GM12878 (cell line): ENCODE data around the gene NRXN3. TPM values are rescaled to one million over a fixed set of nuclear protein-coding genes. Genes with fewer than 3 reads are reported as not detected.
A peak's percentile ranks its signal among the peaks of the same experiment; 100 is the strongest.

Source experiments
- ATAC-seq: fragments of 200-7000 bp; cut with Tn5 transposase; 3 replicates; pipeline ENCODE4 v1.9.1; 2020; ENCODE audit warnings: mild to moderate bottlenecking, moderate library complexity
- BruUV-seq: library from RNA; stranded (reverse); fragments of 400-500 nt; replicated peaks from 2 replicates; lab custom pipeline; 2021; lab: Mats Ljungman, UMichigan
- CTCF ChIA-PET: fragments of 300-600 bp; sonication (Branson Sonifier 250); formaldehyde crosslinking; extraction: SDS; loops from one replicate; lab custom pipeline; 2021; ENCODE audit warnings: inconsistent platforms; lab: Yijun Ruan, JAX
- POLR2A ChIA-PET: fragments of 350-600 bp; formaldehyde crosslinking; extraction: SDS; loops from one replicate; lab custom pipeline; 2021; ENCODE audit warnings: inconsistent platforms; lab: Charles Lee
- RAD21 ChIA-PET: fragments of 300-600 bp; sonication (Branson Sonifier 250); formaldehyde crosslinking; loops from one replicate; lab custom pipeline; 2023; ENCODE audit warnings: antibody characterized with exemption; ENCODE audit not compliant: unreplicated experiment; lab: Charles Lee
- SMC1A ChIA-PET: fragments of 300-600 bp; sonication (Branson Sonifier 250); formaldehyde crosslinking; loops from one replicate; lab custom pipeline; 2023; ENCODE audit not compliant: unreplicated experiment, uncharacterized antibody; lab: Charles Lee
- DNase-seq: peaks from one replicate; pipeline ENCODE4 v3.0.0-alpha.2; 2011; ENCODE audit warnings: low read depth, low spot score
- FAIRE-seq: peaks from 3 replicates; lab custom pipeline; 2011; peaks lifted over from hg19 to GRCh38; lab: Jason Lieb, UNC
- H2AFZ ChIP-seq: 2 replicates; pipeline ENCODE4 v1.6.0; 2011; ENCODE audit warnings: low read depth, low read length, control low read depth; ENCODE audit not compliant: control insufficient read depth
- H3K27ac ChIP-seq: 2 replicates; pipeline ENCODE4 v1.5.1; 2011; ENCODE audit warnings: control low read depth; ENCODE audit not compliant: control insufficient read depth, insufficient read depth
- H3K27me3 ChIP-seq, 2 experiments: replicated peaks in 1 of 2; 2 replicates each; pipeline versions ENCODE4 v1.6.0 to v1.6.1; 2011; ENCODE audit warnings: low read length in 1 of 2; ENCODE audit not compliant: control insufficient read depth in 2 of 2, insufficient read depth in 2 of 2
- H3K36me3 ChIP-seq, 2 experiments: 2 replicates each; pipeline ENCODE4 v1.5.1; 2011; ENCODE audit warnings: low read length in 1 of 2; ENCODE audit not compliant: control insufficient read depth in 2 of 2, insufficient read depth in 2 of 2
- H3K4me1 ChIP-seq: 2 replicates; pipeline ENCODE4 v1.6.1; 2011; ENCODE audit warnings: mild to moderate bottlenecking, low read length, moderate library complexity, mixed read lengths; ENCODE audit not compliant: control insufficient read depth, insufficient read depth
- H3K4me2 ChIP-seq: 2 replicates; pipeline ENCODE4 v1.6.0; 2011; ENCODE audit warnings: control low read depth; ENCODE audit not compliant: control insufficient read depth, insufficient read depth
- H3K4me3 ChIP-seq: fragments of 200-600 bp; sonication (generic); 2 replicates; pipeline ENCODE4 v1.5.1; 2016
- H3K79me2 ChIP-seq: 2 replicates; pipeline ENCODE4 v1.6.0; 2011; ENCODE audit warnings: low read length; ENCODE audit not compliant: control insufficient read depth, insufficient read depth
- H3K9ac ChIP-seq: 2 replicates; pipeline ENCODE4 v1.8.0; 2011; ENCODE audit warnings: low read length, control low read depth, mixed read lengths; ENCODE audit not compliant: control insufficient read depth, insufficient read depth
- H3K9me3 ChIP-seq: replicated peaks from 3 replicates; pipeline ENCODE4 v1.5.1; 2011; ENCODE audit warnings: mild to moderate bottlenecking, low read length; ENCODE audit not compliant: control insufficient read depth, insufficient read depth
- H4K20me1 ChIP-seq: 2 replicates; pipeline ENCODE4 v1.6.0; 2011; ENCODE audit not compliant: control insufficient read depth, insufficient read depth
- BCLAF1 ChIP-seq: fragments of 450-650 bp; IDR thresholded peaks from 2 replicates; pipeline ENCODE4 v1.6.1; 2017; ENCODE audit warnings: antibody characterized with exemption, mild to moderate bottlenecking, moderate library complexity
- CREM ChIP-seq: IDR thresholded peaks from 2 replicates; pipeline ENCODE4 v1.6.1; 2014; ENCODE audit warnings: antibody characterized with exemption, low read depth
- CTCF ChIP-seq, 3 experiments: IDR thresholded peaks in 2 of 3; conservative IDR thresholded peaks in 1 of 3; 2 replicates each; pipeline ENCODE4 v1.5.1; 2011; ENCODE audit warnings: low read depth in 3 of 3, low read length in 3 of 3, mild to moderate bottlenecking in 3 of 3, control low read depth in 2 of 3, moderate library complexity in 2 of 3, inconsistent platforms in 1 of 3, mixed read lengths in 1 of 3; ENCODE audit not compliant: control insufficient read depth in 2 of 3, insufficient read depth in 1 of 3; ENCODE audit errors: extremely low read depth in 1 of 3
- ELK1 ChIP-seq: IDR thresholded peaks from 2 replicates; pipeline ENCODE4 v1.6.1; 2012; ENCODE audit warnings: low read depth, low read length, improper control_type of control experiment
- FOXM1 ChIP-seq: IDR thresholded peaks from 2 replicates; pipeline ENCODE4 v1.6.1; 2012; ENCODE audit warnings: low read depth, mild to moderate bottlenecking, inconsistent platforms, low read length, moderate library complexity
- HCFC1 ChIP-seq: fragments of 150-350 bp; IDR thresholded peaks from 2 replicates; pipeline ENCODE4 v1.6.1; 2014; ENCODE audit warnings: low read length
- KAT2A ChIP-seq: conservative IDR thresholded peaks from 2 replicates; pipeline ENCODE4 v1.6.1; 2011; ENCODE audit warnings: low read depth, low read length; ENCODE audit not compliant: control insufficient read depth
- LARP7 ChIP-seq: fragments of 450-650 bp; IDR thresholded peaks from 2 replicates; pipeline ENCODE4 v1.6.1; 2017; ENCODE audit warnings: mild to moderate bottlenecking
- MTA2 ChIP-seq: fragments of 450-650 bp; IDR thresholded peaks from 2 replicates; pipeline ENCODE4 v1.6.1; 2016; ENCODE audit warnings: low read depth, mild to moderate bottlenecking, moderate library complexity
- NFYB ChIP-seq: IDR thresholded peaks from 2 replicates; pipeline ENCODE4 v1.6.1; 2011; ENCODE audit warnings: low read depth, mild to moderate bottlenecking, low read length, improper control_type of control experiment, moderate library complexity; ENCODE audit not compliant: insufficient read depth
- NKRF ChIP-seq: fragments of 450-650 bp; conservative IDR thresholded peaks from 2 replicates; pipeline ENCODE4 v1.6.1; 2017; ENCODE audit warnings: mild to moderate bottlenecking, moderate library complexity
- NR2F1 ChIP-seq: fragments of 450-650 bp; conservative IDR thresholded peaks from 2 replicates; pipeline ENCODE4 v1.6.1; 2017; ENCODE audit warnings: mild to moderate bottlenecking
- RAD21 ChIP-seq: IDR thresholded peaks from 2 replicates; pipeline ENCODE4 v1.6.1; 2011; ENCODE audit warnings: mild to moderate bottlenecking, low read depth, low read length, moderate library complexity; ENCODE audit not compliant: insufficient read depth
- SMARCA5 ChIP-seq: fragments of 450-650 bp; IDR thresholded peaks from 2 replicates; pipeline ENCODE4 v1.6.1; 2017; ENCODE audit warnings: mild to moderate bottlenecking
- SMC3 ChIP-seq: IDR thresholded peaks from 2 replicates; pipeline ENCODE4 v1.6.1; 2011; ENCODE audit warnings: low read length, improper control_type of control experiment, borderline replicate concordance
- ZNF384 ChIP-seq: IDR thresholded peaks from 2 replicates; pipeline ENCODE4 v1.6.1; 2012; ENCODE audit warnings: low read depth, mild to moderate bottlenecking, low read length, improper control_type of control experiment, borderline replicate concordance
- WGBS: methylation state at CpG from one replicate; pipeline ENCODE4 v1.1.6; 2016; ENCODE audit warnings: low lambda C conversion rate; ENCODE audit not compliant: insufficient replicate concordance, insufficient coverage; ENCODE audit errors: missing lambda C conversion rate; 5-methylcytosine and 5-hydroxymethylcytosine counted together
- in situ Hi-C: fragments of 300-500 bp; cut with MboI; formaldehyde crosslinking; loops from 9 replicates; pipeline ENCODE4 v1.14.3; 2018; ENCODE audit warnings: mixed read lengths
- intact Hi-C: fragments of 100-400 bp; cut with micrococcal nuclease; formaldehyde crosslinking; loops from one replicate; pipeline ENCODE4 v1.14.2; 2022; ENCODE audit not compliant: unreplicated experiment
- polyA plus RNA-seq, 11 experiments: library from polyadenylated mRNA; depleted of rRNA in 4 of 11; unstranded in 6 of 11; stranded (reverse) in 5 of 11; fragments of >200 nt; fragmentation: Nextera tagmentation in 4 of 11; fragmentation: Illumina TruSeq in 1 of 11; extraction: Ambion mirVana in 4 of 11; extraction: Trizol in 1 of 11; gene quantifications; 1 replicate in 1 of 11; 2 replicates in 10 of 11; pipeline versions ENCODE4 v1.2.1 to v1.2.3, GENCODE V29; 2011 to 2016; ENCODE audit warnings: inconsistent platforms in 2 of 11, missing spikeins in 2 of 11, low read depth in 1 of 11
- total RNA-seq, 4 experiments: library from RNA; depleted of rRNA in 3 of 4; stranded (reverse); fragments of >200 nt in 3 of 4; fragmentation: Illumina TruSeq in 1 of 4; extraction: Trizol in 1 of 4; gene quantifications; 2 replicates each; pipeline versions ENCODE4 v1.2.1 to v1.2.3, GENCODE V29; 2013 to 2021

NRXN3 gene
- total and polyA plus RNA-seq, 10 of the 15 experiments (the other 5 are each of a cell fraction or from before 2014, with no cell fraction given), result 0.52 to 3.3 (median 1.4) TPM

- Histone ChIP-seq H3K27ac (no peak overlapping the region), H3K4me1 (no peaks in the 10 kb centered on the region), H3K36me3 (no peaks in the 10 kb centered on the region), H3K4me3 (no peak overlapping the region), H2AFZ (no peak overlapping the region; the same call in 1 of the 2 replicates), H3K4me2 (no peak overlapping the region), H3K9ac (no peak overlapping the region), H3K27me3 (no peaks in the 10 kb centered on the region), H3K79me2 (no peaks in the 10 kb centered on the region), H4K20me1 (no peaks in the 10 kb centered on the region), H3K9me3 (no peaks in the 10 kb centered on the region)
- CTCF ChIA-PET, result interaction anchor here (1.0 to 1.8 kb wide), 5 partner anchors 9 to 81 kb away, joined by 3 to 9 read pairs (median 4); no protein-coding TSS in a partner anchor
- in situ Hi-C loops, result no loop called here
- POLR2A ChIA-PET, result no interaction called here
- BruUV-seq, result no TSS peak
- RAD21 ChIA-PET, result interaction anchor here (1.1 kb wide), 1 partner anchor 80 kb away, joined by 3 read pairs; no protein-coding TSS in a partner anchor
- WGBS, result 17% methylated on average over 4 of the region's 4 CpGs
- SMC1A ChIA-PET, result interaction anchor here (0.7 to 1.2 kb wide), 2 partner anchors 22 to 192 kb away, joined by 3 read pairs; no protein-coding TSS in a partner anchor
- DNase-seq (peak; percentile 13), FAIRE-seq (peak; percentile 59), ATAC-seq (peak; percentile 78)
- intact Hi-C loops, result no loop called here
- TF ChIP-seq SMC3, result peak; percentile 31; the same call in 1 of the 2 replicates
- no peak for TF ChIP-seq SMARCA5
- no peak for TF ChIP-seq LARP7
- no peak for TF ChIP-seq HCFC1
- TF ChIP-seq KAT2A, result no peak
- no peak for TF ChIP-seq MTA2
- TF ChIP-seq NR2F1, result no peak
- no peak for TF ChIP-seq FOXM1
- TF ChIP-seq NFYB, result no peak
- peak; percentile 52 to 74 (median 71) for TF ChIP-seq CTCF (IDR thresholded peaks at IDR 0.05 in 2 of 3, conservative IDR thresholded peaks at IDR 0.05 in 1 of 3; ENCODE audit: control insufficient read depth in 2 of 3, extremely low read depth in 1 of 3, insufficient read depth in 1 of 3, low read depth in 3 of 3, low read length in 3 of 3)
- TF ChIP-seq NKRF, result no peak
- no peak for TF ChIP-seq CREM
- no peak for TF ChIP-seq BCLAF1
- peak; percentile 40 for TF ChIP-seq RAD21
- TF ChIP-seq ZNF384, result peak; percentile 30; the same call in 1 of the 2 replicates
- no peak for TF ChIP-seq ELK1
Measured at GRCh38 chr14:78758333-78758732, 588.2 kb downstream of the NRXN3 start.
